Heart left ventricle (tissue), 16 donors: Measurements from ENCODE around the gene PROSER1. TPM values are rescaled to one million over a fixed set of nuclear protein-coding genes. Genes with fewer than 3 reads are reported as not detected.

Source experiments
- ATAC-seq, 4 donors: fragments of 200-7000 bp; cut with Tn5 transposase; one replicate each; pipeline ENCODE4 v1.9.1; 2020 to 2022; ENCODE audit warnings: moderate library complexity in 4 of 4, mild to moderate bottlenecking in 3 of 4, moderate number of reproducible peaks in 1 of 4
- DNase-seq, 5 donors: peaks; one replicate each; pipeline ENCODE4 v3.0.0-alpha.2; 2020
- H3K27ac ChIP-seq, 12 donors: fragments of 200-600 bp; sonication (generic) in 4 of 12; one replicate each; pipeline versions ENCODE4 v1.5.0 to v1.8.0; 2016 to 2022; ENCODE audit warnings: mild to moderate bottlenecking in 2 of 12
- H3K27me3 ChIP-seq, 9 donors: fragments of 200-600 bp; sonication (generic) in 2 of 9; one replicate each; pipeline versions ENCODE4 v1.5.1 to v1.8.0; 2016 to 2022; ENCODE audit warnings: mild to moderate bottlenecking in 3 of 9
- H3K36me3 ChIP-seq, 9 donors: fragments of 200-600 bp; sonication (generic) in 2 of 9; one replicate each; pipeline versions ENCODE4 v1.5.0 to v1.8.0; 2018 to 2022; ENCODE audit warnings: mild to moderate bottlenecking in 2 of 9
- H3K4me1 ChIP-seq, 12 donors: fragments of 200-600 bp; sonication (generic) in 4 of 12; one replicate each; pipeline versions ENCODE4 v1.5.0 to v1.8.0; 2016 to 2022; ENCODE audit warnings: mild to moderate bottlenecking in 3 of 12
- H3K4me3 ChIP-seq, 12 donors: fragments of 200-600 bp; sonication (generic) in 4 of 12; one replicate each; pipeline versions ENCODE4 v1.5.0 to v1.8.0; 2017 to 2022; ENCODE audit warnings: mild to moderate bottlenecking in 9 of 12, moderate library complexity in 4 of 12
- H3K9me3 ChIP-seq, 12 donors: fragments of 200-600 bp; sonication (generic) in 4 of 12; one replicate each; pipeline versions ENCODE4 v1.5.0 to v1.8.0; 2016 to 2022; ENCODE audit warnings: mild to moderate bottlenecking in 1 of 12
- CTCF ChIP-seq, 12 donors: fragments of 200-600 bp; sonication (generic) in 4 of 12; IDR thresholded peaks; one replicate each; pipeline versions ENCODE4 v1.5.0 to v1.8.0; 2018 to 2022; ENCODE audit warnings: antibody characterized with exemption in 12 of 12, mild to moderate bottlenecking in 5 of 12
- POLR2A ChIP-seq, 2 donors: fragments of 450-650 bp; IDR thresholded peaks; one replicate each; pipeline ENCODE4 v1.6.1; 2017; ENCODE audit warnings: antibody characterized with exemption in 2 of 2, mild to moderate bottlenecking in 2 of 2, moderate library complexity in 2 of 2
- WGBS, 4 donors: extraction: QIAGEN DNeasy Blood & Tissue Kit in 2 of 4; methylation state at CpG; one replicate each; pipeline versions ENCODE4 v1.1.5 to v1.1.7; 2013 to 2018; 5-methylcytosine and 5-hydroxymethylcytosine counted together
- intact Hi-C, 10 donors: fragments of 100-400 bp; cut with DNase I; formaldehyde crosslinking; loops; one replicate each; pipeline versions ENCODE4 v1.11.1 to v1.14.2; 2022
- polyA plus RNA-seq, 2 donors: library from polyadenylated mRNA; stranded (reverse); fragments of 200-250 nt; gene quantifications; one replicate each; pipeline ENCODE4 v1.2.3, GENCODE V29; 2013
- total RNA-seq, 9 donors: library from RNA; depleted of rRNA in 2 of 9; stranded (reverse); fragments of >200 nt in 2 of 9; fragmentation: NEBNext Ultra II Directional in 3 of 9; extraction: Animal tissue kit (Norgen Biotek cat#: 25700) in 3 of 9; gene quantifications; one replicate each; pipeline versions ENCODE4 v1.1.0 to v1.2.4, GENCODE V29; 2016 to 2023
- donor health status: ischemic (EF 13 %, LVEDD 7.1; RV severe dilation, severe dysfunction).
- donor health status: healthy with polysubstance abuse.
- donor health status: DM: no; HTN: yes; CAD: no.
- donor health status: DM: no; HTN: no; CAD: no.
- donor health status: ischemic (EF 25% LVEDD 6.9; RV normal size, moderate dysfunction).
- donor health status: ischemic (EF 25% LVEDD 5.7; RV mildly dilated, moderate dysfunction).
- donor health status: healthy.
- donor health status: DM: yes; HTN: yes; CAD: no.
- donor health status: ischemic (EF 35%, LVEDD 5.7; RV mildly dilated, moderate dysfunction).
- donor health status: nonischemic (EF 11% LVEDD 7.7; RV severe dilation, severe dysfunction).
- donor health status: DM: yes; HTN: yes; CAD: no.
- donor health status: PGD.
- donor health status: ischemic (EF 29% LVEDD 5.4; RV normal size, mild dysfunction).
- donor health status: nonischemic (EF 23%, LVEDD 6.1; RV moderate dilation, normal function).

Gene PROSER1
- total and polyA plus RNA-seq, 11 donors: 7.8 to 22.2 (median 15.5) TPM

GRCh38 chr13:39023761-39024160 is 14.1 kb downstream of the PROSER1 start:
- Histone ChIP-seq H3K9me3 (no peaks in the 10 kb centered on the region), H3K4me3 (no peak overlapping the region), H3K27me3 (no peaks in the 10 kb centered on the region), H3K36me3 (peaks cover 0 to 100% (median 92%) of the 10 kb centered on the region in 9 donors), H3K4me1 (no peaks in the 10 kb centered on the region), H3K27ac (no peak overlapping the region)
- intact Hi-C loops: no loop called here
- TF ChIP-seq CTCF (IDR thresholded peaks at IDR 0.05) (no peak), POLR2A (IDR thresholded peaks at IDR 0.05) (no peak)
- ATAC-seq (no peak), DNase-seq (no peak)

- Histone ChIP-seq H3K36me3 (peaks cover 0 to 100% (median 88%) of the 10 kb centered on the region in 9 donors), H3K27ac (no peak overlapping the region), H3K4me1 (no peaks in the 10 kb centered on the region), H3K27me3 (no peaks in the 10 kb centered on the region), H3K4me3 (no peak overlapping the region), H3K9me3 (no peaks in the 10 kb centered on the region)
- intact Hi-C loops: no loop called here
- ATAC-seq (no peak), DNase-seq (no peak)
- 74 to 85% (median 79%) methylated on average over 2 of the region's 2 CpGs for WGBS, 4 donors
- TF ChIP-seq POLR2A (IDR thresholded peaks at IDR 0.05) (no peak), CTCF (IDR thresholded peaks at IDR 0.05) (no peak)
These were observed 14.6 kb downstream of the PROSER1 start for GRCh38 chr13:39023316-39023715.

- Histone ChIP-seq H3K9me3 (no peaks in the 10 kb centered on the region), H3K27ac (no peak overlapping the region), H3K36me3 (peaks cover 0 to 98% (median 86%) of the 10 kb centered on the region in 9 donors), H3K4me3 (no peak overlapping the region), H3K4me1 (no peaks in the 10 kb centered on the region), H3K27me3 (no peaks in the 10 kb centered on the region)
- DNase-seq (no peak), ATAC-seq (no peak)
- intact Hi-C loops: no loop called here
- 80 to 88% (median 88%) methylated on average over 4 of the region's 4 CpGs for WGBS, 4 donors
- TF ChIP-seq POLR2A (IDR thresholded peaks at IDR 0.05) (no peak), CTCF (IDR thresholded peaks at IDR 0.05) (no peak)
These were observed 16.9 kb downstream of the PROSER1 start for GRCh38 chr13:39020853-39021462.

GRCh38 chr13:39016787-39017186 is 21.1 kb downstream of the PROSER1 start:
- no peak for DNase-seq
- H3K4me3 ChIP-seq: no peak overlapping the region
- no peaks in the 10 kb centered on the region for H3K4me1 ChIP-seq
- peak in 2 of 4 donors; percentile 42 to 45 for ATAC-seq
- 10 to 32% (median 24%) methylated on average over 2 of the region's 2 CpGs for WGBS, 4 donors
- intact Hi-C loops: no loop called here
- no peaks in the 10 kb centered on the region for H3K9me3 ChIP-seq
- no peak for TF ChIP-seq POLR2A (IDR thresholded peaks at IDR 0.05)
- TF ChIP-seq CTCF (IDR thresholded peaks at IDR 0.05): peak in 11 of 12 donors; percentile 10 to 59 (median 36)
- H3K27ac ChIP-seq: no peak overlapping the region
- H3K27me3 ChIP-seq: no peaks in the 10 kb centered on the region
- peaks cover 0 to 98% (median 86%) of the 10 kb centered on the region in 9 donors for H3K36me3 ChIP-seq
